IPS-NIHi11 (cell line): Measurements from ENCODE around the gene ISOC1.

ENCODE experiments used
- DNase-seq: peaks from one replicate; pipeline ENCODE4 v3.0.0; 2012; ENCODE audit warnings: mixed read lengths, low spot score

Gene ISOC1

GRCh38 chr5:129094087-129094923 lies at the start of gene ISOC1:
ISOC1 (plus strand) TSS chr5:129094749; CDS start chr5:129094767, 18 bp downstream.
- peak; percentile 92 for DNase-seq

- DNase-seq: no peak
These were observed 48.4 kb upstream of the ISOC1 start for GRCh38 chr5:129046151-129046550.

GRCh38 chr5:129048509-129048908 lies 46.0 kb upstream of the ISOC1 start:
- no peak for DNase-seq

- no peak for DNase-seq
These were observed 45.3 kb upstream of the ISOC1 start for GRCh38 chr5:129049126-129049799.

- no peak for DNase-seq
These were observed 43.3 kb upstream of the ISOC1 start for GRCh38 chr5:129051283-129051682.

- no peak for DNase-seq
These were observed 41.1 kb upstream of the ISOC1 start for GRCh38 chr5:129053438-129053837.

- DNase-seq: no peak
These were observed 37.2 kb upstream of the ISOC1 start for GRCh38 chr5:129057329-129057728.

- DNase-seq: no peak
These were observed 32.7 kb upstream of the ISOC1 start for GRCh38 chr5:129061849-129062248.

GRCh38 chr5:129063483-129064113 lies 31.0 kb upstream of the ISOC1 start:
- DNase-seq: no peak

- no peak for DNase-seq
These were observed 28.8 kb upstream of the ISOC1 start for GRCh38 chr5:129065721-129066120.

- no peak for DNase-seq
These were observed 26.8 kb upstream of the ISOC1 start for GRCh38 chr5:129067745-129068144.

GRCh38 chr5:129069292-129069691 lies 25.3 kb upstream of the ISOC1 start:
- DNase-seq: no peak

- no peak for DNase-seq
These were observed 21.4 kb upstream of the ISOC1 start for GRCh38 chr5:129073111-129073510.

GRCh38 chr5:129074903-129075302 lies 19.6 kb upstream of the ISOC1 start:
- DNase-seq: no peak

- no peak for DNase-seq
These were observed 17.0 kb upstream of the ISOC1 start for GRCh38 chr5:129077433-129078075.

GRCh38 chr5:129078247-129078646 lies 16.3 kb upstream of the ISOC1 start:
- no peak for DNase-seq

- no peak for DNase-seq
These were observed 15.9 kb upstream of the ISOC1 start for GRCh38 chr5:129078660-129079059.

GRCh38 chr5:129079496-129079895 lies 15.1 kb upstream of the ISOC1 start:
- DNase-seq: no peak

GRCh38 chr5:129080766-129081165 lies 13.8 kb upstream of the ISOC1 start:
- DNase-seq: no peak

- no peak for DNase-seq
These were observed 12.1 kb upstream of the ISOC1 start for GRCh38 chr5:129082225-129083136.
